ENCODE results near the gene MTHFSD. TPM values are rescaled to one million over a fixed set of nuclear protein-coding genes. Genes with fewer than 3 reads are reported as not detected.

Gene MTHFSD
- total RNA-seq, 2 experiments from 2014 or later = 22.8 to 25.9 TPM

DNA sequence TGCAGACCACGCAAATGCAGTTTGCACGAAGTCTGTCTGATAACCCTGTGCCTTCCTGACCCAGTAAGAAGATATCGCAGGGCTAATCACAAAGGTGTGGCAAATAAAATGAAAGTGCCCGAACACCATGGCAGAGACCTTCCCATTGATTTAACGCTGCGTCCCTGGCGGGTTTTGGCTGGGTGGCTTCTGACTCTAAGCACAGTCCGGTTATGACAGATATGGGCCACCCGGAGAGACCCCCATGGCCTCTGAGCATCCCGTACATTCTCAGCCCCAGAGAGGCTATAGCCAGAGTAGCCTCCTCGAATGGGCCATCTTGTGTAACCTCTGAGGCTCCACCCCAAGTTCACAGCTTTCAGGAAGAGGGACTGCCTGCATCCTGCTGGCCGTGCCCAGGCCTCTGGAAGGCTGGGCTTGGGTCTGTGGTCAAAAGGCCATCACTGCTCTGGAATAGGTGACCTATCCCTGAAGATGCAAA lies 17.0 kb upstream of the MTHFSD start:
- no peak overlapping the region for H3K4me3 Mint-ChIP-seq
- peaks cover 9% of the 10 kb centered on the region for H3K4me1 Mint-ChIP-seq (ENCODE audit: low read depth)
- no peaks in the 10 kb centered on the region for H3K9me3 Mint-ChIP-seq (ENCODE audit: insufficient read depth)
- CTCF ChIA-PET = no interaction called here
- H3K27me3 Mint-ChIP-seq (ENCODE audit: low read depth) = peaks cover 52% of the 10 kb centered on the region
- no peak for ATAC-seq
- no peak for DNase-seq
- H3K36me3 Mint-ChIP-seq (ENCODE audit: low read depth) = no peaks in the 10 kb centered on the region
- no peak overlapping the region for H3K27ac Mint-ChIP-seq
- POLR2A ChIA-PET = no interaction called here

DNA sequence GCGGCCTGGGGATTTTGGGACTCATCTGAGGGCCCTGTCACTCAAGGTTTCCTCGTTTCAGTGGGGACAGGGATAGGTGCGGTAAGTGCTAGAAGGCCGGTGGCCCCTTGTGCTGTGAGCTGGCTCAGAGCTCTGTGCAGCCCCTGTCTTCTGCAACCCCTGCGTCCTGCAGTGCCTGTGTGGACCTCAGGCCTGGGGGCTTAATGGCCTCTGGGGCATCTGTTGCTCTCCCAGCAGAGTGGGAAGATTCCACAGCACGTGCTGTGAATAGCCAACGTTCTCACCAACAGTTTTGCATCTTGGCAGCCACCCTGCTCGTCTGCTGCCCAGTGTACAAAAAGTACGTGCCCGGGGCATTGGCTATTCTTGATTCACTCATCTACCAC lies 16.5 kb upstream of the MTHFSD start:
- Mint-ChIP-seq H3K9me3 (ENCODE audit: insufficient read depth) (no peaks in the 10 kb centered on the region), H3K4me1 (ENCODE audit: low read depth) (peaks cover 9% of the 10 kb centered on the region), H3K27ac (no peak overlapping the region), H3K36me3 (ENCODE audit: low read depth) (no peaks in the 10 kb centered on the region), H3K4me3 (no peak overlapping the region), H3K27me3 (ENCODE audit: low read depth) (peaks cover 48% of the 10 kb centered on the region)
- ChIA-PET CTCF (no interaction called here), POLR2A (no interaction called here)
- ATAC-seq (no peak), DNase-seq (no peak)

- Mint-ChIP-seq H3K36me3 (ENCODE audit: low read depth) (no peaks in the 10 kb centered on the region), H3K27ac (no peak overlapping the region), H3K4me1 (ENCODE audit: low read depth) (peaks cover 2% of the 10 kb centered on the region), H3K4me3 (no peak overlapping the region), H3K9me3 (ENCODE audit: insufficient read depth) (no peaks in the 10 kb centered on the region), H3K27me3 (ENCODE audit: low read depth) (peaks cover 46% of the 10 kb centered on the region)
- ATAC-seq (no peak), DNase-seq (no peak)
- CTCF ChIA-PET = no interaction called here
- POLR2A ChIA-PET = interaction anchor here (1.0 kb wide), 1 partner anchor 16 kb away, joined by 4 read pairs; the partner anchor contains the start of gene MTHFSD
Observed at GRCh38 chr16:86570558-86571529, 15.8 kb upstream of the MTHFSD start.

DNA sequence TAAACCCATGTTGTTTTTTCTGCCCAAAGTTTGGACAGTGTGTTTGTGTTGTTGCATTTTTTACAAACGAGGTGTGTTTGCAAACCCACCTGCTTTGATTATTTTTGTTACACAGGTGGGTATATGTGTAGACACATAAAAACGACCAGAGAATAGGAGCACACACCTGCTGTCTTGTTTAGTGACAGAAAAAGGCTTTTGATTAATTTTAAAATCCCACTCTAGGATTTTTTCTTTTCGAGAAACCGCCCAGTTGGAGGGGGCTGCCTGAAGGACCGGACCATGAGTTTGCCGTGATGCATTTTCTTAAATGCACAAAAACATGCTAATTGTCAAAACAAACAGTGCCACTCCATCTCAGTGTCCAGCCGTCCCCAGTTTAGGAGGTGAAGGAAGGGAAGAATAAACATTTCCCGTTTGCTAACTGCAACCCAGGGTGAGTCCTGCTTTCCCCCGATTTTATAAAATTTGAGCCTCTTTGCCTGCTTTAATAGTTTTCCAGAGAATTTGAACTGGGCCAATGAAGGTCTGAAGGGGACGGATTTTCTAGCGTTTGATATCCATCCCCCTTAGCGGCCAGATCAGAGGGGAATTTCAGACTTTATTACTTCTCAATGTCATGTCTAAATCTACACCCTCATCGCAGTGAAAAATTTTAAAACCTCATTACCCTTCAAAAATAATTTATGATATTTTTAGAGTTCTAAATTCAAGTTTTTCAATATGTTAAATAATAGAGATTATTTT lies 14.8 kb upstream of the MTHFSD start:
- ATAC-seq = no peak
- Mint-ChIP-seq H3K9me3 (ENCODE audit: insufficient read depth) (no peaks in the 10 kb centered on the region), H3K27ac (no peak overlapping the region), H3K36me3 (ENCODE audit: low read depth) (no peaks in the 10 kb centered on the region), H3K27me3 (ENCODE audit: low read depth) (peaks cover 51% of the 10 kb centered on the region), H3K4me1 (ENCODE audit: low read depth) (peaks cover 2% of the 10 kb centered on the region), H3K4me3 (no peak overlapping the region)
- no peak for DNase-seq
- CTCF ChIA-PET = no interaction called here
- POLR2A ChIA-PET = interaction anchor here (1.0 kb wide), 1 partner anchor 15 kb away, joined by 4 read pairs; the partner anchor contains the start of gene MTHFSD

GRCh38 chr16:86568677-86569623 lies 13.9 kb upstream of the MTHFSD start:
- H3K27ac Mint-ChIP-seq = no peak overlapping the region
- no peaks in the 10 kb centered on the region for H3K9me3 Mint-ChIP-seq (ENCODE audit: insufficient read depth)
- H3K27me3 Mint-ChIP-seq (ENCODE audit: low read depth) = peaks cover 55% of the 10 kb centered on the region
- no peak overlapping the region for H3K4me3 Mint-ChIP-seq
- no peaks in the 10 kb centered on the region for H3K36me3 Mint-ChIP-seq (ENCODE audit: low read depth)
- H3K4me1 Mint-ChIP-seq (ENCODE audit: low read depth) = peaks cover 4% of the 10 kb centered on the region
- ATAC-seq = no peak
- ChIA-PET CTCF (no interaction called here), POLR2A (no interaction called here)
- no peak for DNase-seq

- H3K36me3 Mint-ChIP-seq (ENCODE audit: low read depth) = no peaks in the 10 kb centered on the region
- ChIA-PET CTCF (no interaction called here), POLR2A (no interaction called here)
- DNase-seq = no peak
- no peaks in the 10 kb centered on the region for H3K9me3 Mint-ChIP-seq (ENCODE audit: insufficient read depth)
- H3K4me1 Mint-ChIP-seq (ENCODE audit: low read depth) = peaks cover 10% of the 10 kb centered on the region
- ATAC-seq = no peak
- H3K4me3 Mint-ChIP-seq = no peak overlapping the region
- no peak overlapping the region for H3K27ac Mint-ChIP-seq
- H3K27me3 Mint-ChIP-seq (ENCODE audit: low read depth) = peaks cover 55% of the 10 kb centered on the region
Observed at GRCh38 chr16:86567701-86568581, 12.9 kb upstream of the MTHFSD start.

DNA sequence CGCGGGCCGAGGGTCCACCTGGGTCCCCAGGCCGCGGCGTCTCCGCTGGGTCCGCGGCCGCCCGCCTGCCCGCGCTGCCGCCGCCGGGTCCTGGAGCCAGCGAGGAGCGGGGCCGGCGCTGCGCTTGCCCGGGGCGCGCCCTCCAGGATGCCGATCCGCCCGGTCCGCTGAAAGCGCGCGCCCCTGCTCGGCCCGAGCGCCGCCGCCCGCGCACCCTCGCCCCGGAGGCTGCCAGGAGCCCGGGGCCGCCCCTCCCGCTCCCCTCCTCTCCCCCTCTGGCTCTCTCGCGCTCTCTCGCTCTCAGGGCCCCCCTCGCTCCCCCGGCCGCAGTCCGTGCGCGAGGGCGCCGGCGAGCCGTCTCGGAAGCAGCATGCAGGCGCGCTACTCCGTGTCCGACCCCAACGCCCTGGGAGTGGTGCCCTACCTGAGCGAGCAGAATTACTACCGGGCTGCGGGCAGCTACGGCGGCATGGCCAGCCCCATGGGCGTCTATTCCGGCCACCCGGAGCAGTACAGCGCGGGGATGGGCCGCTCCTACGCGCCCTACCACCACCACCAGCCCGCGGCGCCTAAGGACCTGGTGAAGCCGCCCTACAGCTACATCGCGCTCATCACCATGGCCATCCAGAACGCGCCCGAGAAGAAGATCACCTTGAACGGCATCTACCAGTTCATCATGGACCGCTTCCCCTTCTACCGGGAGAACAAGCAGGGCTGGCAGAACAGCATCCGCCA lies 12.1 kb upstream of the MTHFSD start:
- no peaks in the 10 kb centered on the region for H3K36me3 Mint-ChIP-seq (ENCODE audit: low read depth)
- ChIA-PET CTCF (no interaction called here), POLR2A (no interaction called here)
- H3K4me3 Mint-ChIP-seq = no peak overlapping the region
- no peaks in the 10 kb centered on the region for H3K9me3 Mint-ChIP-seq (ENCODE audit: insufficient read depth)
- H3K27ac Mint-ChIP-seq = no peak overlapping the region
- ATAC-seq (no peak), DNase-seq (no peak)
- peaks cover 55% of the 10 kb centered on the region for H3K27me3 Mint-ChIP-seq (ENCODE audit: low read depth)
- peaks cover 10% of the 10 kb centered on the region for H3K4me1 Mint-ChIP-seq (ENCODE audit: low read depth)

GRCh38 chr16:86566601-86566965 lies 11.5 kb upstream of the MTHFSD start, which contains the start of gene FOXC2:
FOXC2 (plus strand) TSS chr16:86566829; CDS start chr16:86567336, 507 bp downstream.
- DNase-seq (peak; percentile 42), ATAC-seq (no peak)
- Mint-ChIP-seq H3K4me1 (ENCODE audit: low read depth) (peaks cover 10% of the 10 kb centered on the region), H3K4me3 (no peak within 1 kb of the TSS), H3K27me3 (ENCODE audit: low read depth) (peaks cover 58% of the 10 kb centered on the region), H3K27ac (no peak within 1 kb of the TSS), H3K36me3 (ENCODE audit: low read depth) (no peaks in the 10 kb centered on the region), H3K9me3 (ENCODE audit: insufficient read depth) (no peaks in the 10 kb centered on the region)
- POLR2A ChIA-PET = no interaction called here
- CTCF ChIA-PET = no interaction called here

GRCh38 chr16:86565644-86566511 lies 10.8 kb upstream of the MTHFSD start:
- Mint-ChIP-seq H3K36me3 (ENCODE audit: low read depth) (no peaks in the 10 kb centered on the region), H3K9me3 (ENCODE audit: insufficient read depth) (no peaks in the 10 kb centered on the region), H3K27me3 (ENCODE audit: low read depth) (peaks cover 54% of the 10 kb centered on the region), H3K4me3 (no peak overlapping the region), H3K4me1 (ENCODE audit: low read depth) (peaks cover 10% of the 10 kb centered on the region), H3K27ac (no peak overlapping the region)
- ChIA-PET CTCF (no interaction called here), POLR2A (no interaction called here)
- DNase-seq (no peak), ATAC-seq (no peak)

DNA sequence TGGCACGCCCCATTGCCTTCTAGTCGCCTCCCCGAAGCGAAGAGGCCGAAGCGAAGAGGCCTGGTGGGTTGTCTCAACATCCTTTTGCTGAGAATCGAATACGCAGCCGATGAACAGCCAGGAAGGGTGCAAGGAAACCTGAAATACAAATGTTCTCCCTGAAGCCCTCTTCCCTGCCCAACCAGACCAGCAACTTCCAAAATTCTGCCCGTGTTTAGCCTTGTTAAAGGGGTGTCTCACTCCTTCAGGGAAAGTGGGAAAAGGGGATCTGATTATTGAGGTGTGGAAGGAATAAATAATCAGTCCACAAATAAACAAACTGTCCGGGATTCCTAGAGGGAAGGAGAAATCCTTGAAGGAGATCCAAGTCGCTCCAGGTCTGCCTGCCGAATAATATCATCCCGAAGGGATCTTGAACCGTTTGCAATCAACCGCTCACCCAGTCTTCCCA lies 10.2 kb upstream of the MTHFSD start:
- ATAC-seq = no peak
- ChIA-PET CTCF (interaction anchor here (0.9 to 2.9 kb wide), 12 partner anchors 11 to 738 kb away, joined by 3 to 43 read pairs (median 5); no protein-coding TSS in a partner anchor), POLR2A (no interaction called here)
- Mint-ChIP-seq H3K27ac (no peak overlapping the region), H3K27me3 (ENCODE audit: low read depth) (peaks cover 49% of the 10 kb centered on the region), H3K36me3 (ENCODE audit: low read depth) (no peaks in the 10 kb centered on the region), H3K4me1 (ENCODE audit: low read depth) (peaks cover 10% of the 10 kb centered on the region), H3K9me3 (ENCODE audit: insufficient read depth) (no peaks in the 10 kb centered on the region), H3K4me3 (no peak overlapping the region)
- DNase-seq = no peak
